Fibroblast of lung (primary cell): ENCODE measurements around the gene LIPH. TPM values are rescaled to one million over a fixed set of nuclear protein-coding genes. Genes with fewer than 3 reads are reported as not detected.

Experiments used
- DNase-seq, 2 donors: peaks; one replicate each; pipeline versions ENCODE4 v3.0.0 to v3.0.0-alpha.2; 2010; ENCODE audit warnings: low read depth in 2 of 2
- H2AFZ ChIP-seq: 2 replicates; pipeline ENCODE4 v1.5.1; 2012; ENCODE audit warnings: low read length, control low read depth, inconsistent platforms
- H3K27ac ChIP-seq: 2 replicates; pipeline ENCODE4 v1.5.1; 2011; ENCODE audit warnings: low read length, control low read depth; ENCODE audit not compliant: insufficient read depth
- H3K27me3 ChIP-seq: 2 replicates; pipeline ENCODE4 v1.5.1; 2011; ENCODE audit warnings: mild to moderate bottlenecking, low read length; ENCODE audit not compliant: control insufficient read depth, insufficient read depth
- H3K36me3 ChIP-seq: 2 replicates; pipeline ENCODE4 v1.5.1; 2011; ENCODE audit warnings: low read length; ENCODE audit not compliant: control insufficient read depth, insufficient read depth
- H3K4me1 ChIP-seq: 2 replicates; pipeline ENCODE4 v1.5.1; 2011; ENCODE audit warnings: low read length; ENCODE audit not compliant: control insufficient read depth, insufficient read depth; ENCODE audit errors: extremely low read depth
- H3K4me2 ChIP-seq: 2 replicates; pipeline ENCODE4 v1.5.1; 2011; ENCODE audit warnings: low read length, control low read depth; ENCODE audit not compliant: insufficient read depth; ENCODE audit errors: extremely low read depth
- H3K4me3 ChIP-seq, 4 experiments: fragments of 200-600 bp in 1 of 4; sonication (generic) in 1 of 4; replicated peaks in 1 of 4; 2 replicates each; pipeline ENCODE4 v1.5.1; 2011 to 2016; ENCODE audit warnings: low read length in 4 of 4, low read depth in 3 of 4, mild to moderate bottlenecking in 3 of 4, control low read depth in 2 of 4, inconsistent platforms in 1 of 4, mixed read lengths in 1 of 4; ENCODE audit not compliant: insufficient read depth in 1 of 4; ENCODE audit errors: control extremely low read depth in 1 of 4
- H3K79me2 ChIP-seq: 2 replicates; pipeline ENCODE4 v1.5.1; 2012; ENCODE audit warnings: mild to moderate bottlenecking, low read length, inconsistent platforms; ENCODE audit not compliant: control insufficient read depth, insufficient read depth
- H3K9ac ChIP-seq: 2 replicates; pipeline ENCODE4 v1.5.1; 2011; ENCODE audit warnings: mild to moderate bottlenecking, low read length, control low read depth; ENCODE audit not compliant: insufficient read depth
- H3K9me3 ChIP-seq: 2 replicates; pipeline ENCODE4 v1.5.1; 2012; ENCODE audit warnings: low read depth, low read length; ENCODE audit not compliant: control insufficient read depth, insufficient read depth
- H4K20me1 ChIP-seq: 2 replicates; pipeline ENCODE4 v1.5.1; 2011; ENCODE audit warnings: low read length; ENCODE audit not compliant: control insufficient read depth, insufficient read depth; ENCODE audit errors: extremely low read depth
- EZH2 ChIP-seq: IDR thresholded peaks from 2 replicates; pipeline ENCODE4 v1.5.1; 2012; ENCODE audit warnings: low read length, control low read depth, mild to moderate bottlenecking; ENCODE audit errors: missing control alignments
- polyA plus RNA-seq, 2 donors: library from polyadenylated mRNA; depleted of rRNA in 1 of 2; stranded (reverse) in 1 of 2; unstranded in 1 of 2; fragments of >200 nt; gene quantifications; 2 replicates each; pipeline ENCODE4 v1.2.1, GENCODE V29; 2011 to 2012; ENCODE audit warnings: missing spikeins in 1 of 2
- total RNA-seq: library from RNA; depleted of rRNA; stranded (reverse); fragments of >200 nt; gene quantifications from 2 replicates; pipeline ENCODE4 v1.2.1, GENCODE V29; 2014
- TF ChIP-seq, protein P1 (sequence below), 2 donors: IDR thresholded peaks in 1 of 2; conservative IDR thresholded peaks in 1 of 2; 1 replicate in 1 of 2; 2 replicates in 1 of 2; pipeline ENCODE4 v1.5.1; 2011 to 2012; ENCODE audit warnings: low read length in 2 of 2, control low read depth in 1 of 2, inconsistent platforms in 1 of 2, low read depth in 1 of 2, mild to moderate bottlenecking in 1 of 2

The LIPH gene
- total and polyA plus RNA-seq, 2 donors (not counting 1 experiment from before 2014, with no cell fraction given) = 0.32 TPM; not detected in 1

DNA sequence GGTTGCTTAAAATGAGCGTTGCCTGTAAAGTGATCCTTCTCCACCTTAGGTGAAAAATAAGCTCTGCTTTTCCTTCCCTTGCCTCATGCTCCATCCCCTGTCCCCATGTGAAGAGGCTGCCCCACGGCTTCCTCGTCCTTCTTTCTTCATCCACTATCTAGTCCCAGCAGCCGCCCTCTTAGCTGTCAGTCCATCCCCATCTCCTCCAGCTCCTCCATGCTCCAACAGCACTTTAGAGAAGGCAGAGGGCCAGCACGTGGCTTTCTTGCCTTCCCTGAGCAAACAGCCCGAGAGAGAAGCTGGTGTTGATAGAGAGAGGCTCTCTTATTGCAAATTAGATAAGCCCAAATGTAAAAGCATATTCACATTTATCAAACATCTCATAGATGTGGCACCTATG is 44.5 kb downstream of the LIPH start:
- DNase-seq = no peak
- no peak overlapping the region for H2AFZ ChIP-seq

DNA sequence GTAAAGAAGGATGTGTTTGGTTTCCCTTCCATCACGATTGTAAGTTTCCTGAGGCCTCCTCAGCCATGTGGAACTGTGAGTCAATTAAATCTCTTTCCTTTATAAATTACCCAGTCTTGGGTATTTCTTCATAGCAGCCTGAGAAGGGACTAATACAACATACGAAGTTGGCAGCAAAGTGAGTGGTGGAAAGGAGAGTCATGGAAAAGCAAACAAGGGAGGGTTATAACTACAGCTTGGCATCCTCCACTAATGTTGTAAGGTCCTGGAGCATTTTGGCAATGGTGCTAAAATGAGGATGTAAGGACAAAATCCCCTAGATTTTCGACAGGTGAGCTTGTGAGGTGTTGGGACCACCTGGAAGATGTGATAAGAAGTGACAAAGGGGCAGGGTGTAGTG is 47.8 kb downstream of the LIPH start:
- no peaks in the 10 kb centered on the region for H3K79me2 ChIP-seq
- H3K4me1 ChIP-seq = no peaks in the 10 kb centered on the region
- H3K27me3 ChIP-seq = no peaks in the 10 kb centered on the region
- no peaks in the 10 kb centered on the region for H3K9me3 ChIP-seq
- no peak overlapping the region for H2AFZ ChIP-seq
- H3K4me2 ChIP-seq = no peak overlapping the region
- no peak overlapping the region for H3K27ac ChIP-seq
- no peak overlapping the region for H3K4me3 ChIP-seq
- H3K9ac ChIP-seq = no peak overlapping the region
- DNase-seq = no peak
- no peaks in the 10 kb centered on the region for H4K20me1 ChIP-seq
- TF ChIP-seq, protein P1, sequence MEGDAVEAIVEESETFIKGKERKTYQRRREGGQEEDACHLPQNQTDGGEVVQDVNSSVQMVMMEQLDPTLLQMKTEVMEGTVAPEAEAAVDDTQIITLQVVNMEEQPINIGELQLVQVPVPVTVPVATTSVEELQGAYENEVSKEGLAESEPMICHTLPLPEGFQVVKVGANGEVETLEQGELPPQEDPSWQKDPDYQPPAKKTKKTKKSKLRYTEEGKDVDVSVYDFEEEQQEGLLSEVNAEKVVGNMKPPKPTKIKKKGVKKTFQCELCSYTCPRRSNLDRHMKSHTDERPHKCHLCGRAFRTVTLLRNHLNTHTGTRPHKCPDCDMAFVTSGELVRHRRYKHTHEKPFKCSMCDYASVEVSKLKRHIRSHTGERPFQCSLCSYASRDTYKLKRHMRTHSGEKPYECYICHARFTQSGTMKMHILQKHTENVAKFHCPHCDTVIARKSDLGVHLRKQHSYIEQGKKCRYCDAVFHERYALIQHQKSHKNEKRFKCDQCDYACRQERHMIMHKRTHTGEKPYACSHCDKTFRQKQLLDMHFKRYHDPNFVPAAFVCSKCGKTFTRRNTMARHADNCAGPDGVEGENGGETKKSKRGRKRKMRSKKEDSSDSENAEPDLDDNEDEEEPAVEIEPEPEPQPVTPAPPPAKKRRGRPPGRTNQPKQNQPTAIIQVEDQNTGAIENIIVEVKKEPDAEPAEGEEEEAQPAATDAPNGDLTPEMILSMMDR (conservative IDR thresholded peaks at IDR 0.05 in 1 of 2, IDR thresholded peaks at IDR 0.05 in 1 of 2; ENCODE audit: low read depth in 1 of 2, low read length in 2 of 2) = no peak
- no peak for TF ChIP-seq EZH2
- no peaks in the 10 kb centered on the region for H3K36me3 ChIP-seq

More for the DNA sequence above, 44.5 kb downstream of the LIPH start:
- H3K79me2 ChIP-seq = no peaks in the 10 kb centered on the region
- H3K27me3 ChIP-seq = no peaks in the 10 kb centered on the region
- H3K9ac ChIP-seq = no peak overlapping the region
- H4K20me1 ChIP-seq = no peaks in the 10 kb centered on the region
- no peak overlapping the region for H3K27ac ChIP-seq
- TF ChIP-seq, protein P1 (conservative IDR thresholded peaks at IDR 0.05 in 1 of 2, IDR thresholded peaks at IDR 0.05 in 1 of 2; ENCODE audit: low read depth in 1 of 2, low read length in 2 of 2) = no peak
- TF ChIP-seq EZH2 = no peak
- H3K4me2 ChIP-seq = no peak overlapping the region
- H3K4me1 ChIP-seq = no peaks in the 10 kb centered on the region
- H3K36me3 ChIP-seq = no peaks in the 10 kb centered on the region
- H3K9me3 ChIP-seq = no peaks in the 10 kb centered on the region
- no peak overlapping the region for H3K4me3 ChIP-seq

DNA sequence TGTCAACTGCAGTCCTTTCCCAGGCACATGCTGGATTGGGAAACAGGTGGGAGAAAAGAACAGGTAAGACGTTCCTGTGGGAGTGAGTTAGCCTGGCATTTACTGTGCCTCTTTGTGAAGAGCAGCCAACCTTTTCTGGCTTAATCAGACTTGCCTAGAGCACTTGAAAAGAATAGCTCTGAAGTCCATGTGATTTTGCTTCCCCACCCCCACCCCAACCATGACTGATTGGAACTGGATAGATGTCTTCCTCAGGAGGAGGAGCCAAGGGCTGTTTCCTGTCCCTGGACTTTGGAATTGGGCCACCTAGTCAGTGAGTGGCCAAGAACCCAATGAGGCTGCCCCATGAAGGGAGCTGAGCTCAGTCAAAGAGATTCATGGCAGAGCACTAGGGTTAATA is 48.9 kb downstream of the LIPH start:
- TF ChIP-seq EZH2 = no peak
- TF ChIP-seq, protein P1 (conservative IDR thresholded peaks at IDR 0.05 in 1 of 2, IDR thresholded peaks at IDR 0.05 in 1 of 2; ENCODE audit: low read depth in 1 of 2, low read length in 2 of 2) = no peak
- Histone ChIP-seq H3K4me2 (no peak overlapping the region), H3K79me2 (no peaks in the 10 kb centered on the region), H3K4me3 (no peak overlapping the region), H2AFZ (no peak overlapping the region), H3K36me3 (no peaks in the 10 kb centered on the region), H3K9me3 (no peaks in the 10 kb centered on the region), H3K4me1 (no peaks in the 10 kb centered on the region), H3K9ac (no peak overlapping the region), H4K20me1 (no peaks in the 10 kb centered on the region), H3K27ac (no peak overlapping the region), H3K27me3 (no peaks in the 10 kb centered on the region)
- DNase-seq = no peak
